Gastrocnemius medialis (tissue), 4 donors: ENCODE measurements around the gene NXN.

ENCODE experiments used
- POLR2A ChIP-seq, 2 donors: fragments of 450-650 bp; IDR thresholded peaks; one replicate each; pipeline ENCODE4 v1.6.1; 2017; ENCODE audit warnings: antibody characterized with exemption in 2 of 2, mild to moderate bottlenecking in 2 of 2, moderate library complexity in 2 of 2
- TF ChIP-seq, protein P1 (sequence below), 5 experiments: fragments of 450-650 bp in 3 of 5; fragments of 200-600 bp in 2 of 5; sonication (generic) in 2 of 5; IDR thresholded peaks in 4 of 5; conservative IDR thresholded peaks in 1 of 5; 1 replicate in 4 of 5; 2 replicates in 1 of 5; pipeline ENCODE4 v1.5.1; 2016 to 2019; ENCODE audit warnings: antibody characterized with exemption in 5 of 5, mild to moderate bottlenecking in 3 of 5, moderate library complexity in 3 of 5

DNA sequence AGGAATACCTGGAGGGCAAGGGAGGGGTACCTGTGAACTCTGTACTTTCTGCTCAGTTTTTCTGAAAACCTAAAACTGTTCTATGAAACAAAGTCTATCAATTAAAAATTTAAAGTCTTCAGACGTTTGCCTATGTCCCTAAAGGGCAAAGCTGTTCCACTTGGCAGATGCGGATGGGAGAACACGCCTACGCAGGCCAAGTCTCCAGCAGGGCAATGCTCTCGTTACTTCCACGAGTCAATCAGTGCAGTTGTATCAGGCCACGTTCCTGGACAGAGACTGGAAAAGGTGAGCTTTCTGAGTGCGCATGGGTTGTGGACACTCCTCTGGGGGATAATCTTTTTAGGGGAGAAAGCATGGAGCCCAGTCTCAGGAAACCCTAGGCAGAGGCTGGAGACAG, 86.6 kb downstream of the NXN start:
- TF ChIP-seq, protein P1, sequence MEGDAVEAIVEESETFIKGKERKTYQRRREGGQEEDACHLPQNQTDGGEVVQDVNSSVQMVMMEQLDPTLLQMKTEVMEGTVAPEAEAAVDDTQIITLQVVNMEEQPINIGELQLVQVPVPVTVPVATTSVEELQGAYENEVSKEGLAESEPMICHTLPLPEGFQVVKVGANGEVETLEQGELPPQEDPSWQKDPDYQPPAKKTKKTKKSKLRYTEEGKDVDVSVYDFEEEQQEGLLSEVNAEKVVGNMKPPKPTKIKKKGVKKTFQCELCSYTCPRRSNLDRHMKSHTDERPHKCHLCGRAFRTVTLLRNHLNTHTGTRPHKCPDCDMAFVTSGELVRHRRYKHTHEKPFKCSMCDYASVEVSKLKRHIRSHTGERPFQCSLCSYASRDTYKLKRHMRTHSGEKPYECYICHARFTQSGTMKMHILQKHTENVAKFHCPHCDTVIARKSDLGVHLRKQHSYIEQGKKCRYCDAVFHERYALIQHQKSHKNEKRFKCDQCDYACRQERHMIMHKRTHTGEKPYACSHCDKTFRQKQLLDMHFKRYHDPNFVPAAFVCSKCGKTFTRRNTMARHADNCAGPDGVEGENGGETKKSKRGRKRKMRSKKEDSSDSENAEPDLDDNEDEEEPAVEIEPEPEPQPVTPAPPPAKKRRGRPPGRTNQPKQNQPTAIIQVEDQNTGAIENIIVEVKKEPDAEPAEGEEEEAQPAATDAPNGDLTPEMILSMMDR (IDR thresholded peaks at IDR 0.05 in 4 of 5, conservative IDR thresholded peaks at IDR 0.05 in 1 of 5): no peak
- no peak for TF ChIP-seq POLR2A (IDR thresholded peaks at IDR 0.05)
